ENCODE results near the gene NPHP1. TPM values are rescaled to one million over a fixed set of nuclear protein-coding genes. Genes with fewer than 3 reads are reported as not detected.
"Not testable (repeated sequence)": the region's sequence is repeated elsewhere in the genome, so short reads cannot be mapped to it uniquely, and the experiment has no call there.

Gene NPHP1
- polyA plus RNA-seq, 3 donors: 14.6 to 17.4 (median 16.1) TPM

GRCh38 chr2:110205660-110206455, 1.0 kb upstream of the NPHP1 start:
- DNase-seq (ENCODE audit: low read depth in 3 of 3, low spot score in 2 of 3): no peak

GRCh38 chr2:110198016-110198415, 6.8 kb downstream of the NPHP1 start:
- DNase-seq (ENCODE audit: low read depth in 3 of 3, low spot score in 2 of 3): no peak

- DNase-seq (ENCODE audit: low read depth in 3 of 3, low spot score in 2 of 3): no peak
Observed at GRCh38 chr2:110197452-110197851, 7.4 kb downstream of the NPHP1 start.

GRCh38 chr2:110190169-110190568, 14.6 kb downstream of the NPHP1 start:
- DNase-seq (ENCODE audit: low read depth in 3 of 3, low spot score in 2 of 3): not testable (repeated sequence)

- no peak for DNase-seq (ENCODE audit: low read depth in 3 of 3, low spot score in 2 of 3)
Observed at GRCh38 chr2:110182449-110182848, 22.4 kb downstream of the NPHP1 start.

GRCh38 chr2:110180036-110180435, 24.8 kb downstream of the NPHP1 start:
- no peak for DNase-seq (ENCODE audit: low read depth in 3 of 3, low spot score in 2 of 3)

- no peak for DNase-seq (ENCODE audit: low read depth in 3 of 3, low spot score in 2 of 3)
Observed at GRCh38 chr2:110173523-110173922, 31.3 kb downstream of the NPHP1 start.

- DNase-seq (ENCODE audit: low read depth in 3 of 3, low spot score in 2 of 3): no peak
Observed at GRCh38 chr2:110172506-110172905, 32.3 kb downstream of the NPHP1 start.

- no peak for DNase-seq (ENCODE audit: low read depth in 3 of 3, low spot score in 2 of 3)
Observed at GRCh38 chr2:110170102-110170501, 34.7 kb downstream of the NPHP1 start.

GRCh38 chr2:110167326-110168000, 37.4 kb downstream of the NPHP1 start:
- DNase-seq (ENCODE audit: low read depth in 3 of 3, low spot score in 2 of 3): no peak

- DNase-seq (ENCODE audit: low read depth in 3 of 3, low spot score in 2 of 3): no peak
Observed at GRCh38 chr2:110166266-110166665, 38.5 kb downstream of the NPHP1 start.

GRCh38 chr2:110157153-110157793, 47.5 kb downstream of the NPHP1 start:
- DNase-seq (ENCODE audit: low read depth in 3 of 3, low spot score in 2 of 3): peak; percentile 2 to 29 (median 10)

GRCh38 chr2:110154828-110155227, 50.0 kb downstream of the NPHP1 start:
- DNase-seq (ENCODE audit: low read depth in 3 of 3, low spot score in 2 of 3): not testable (repeated sequence)

- DNase-seq (ENCODE audit: low read depth in 3 of 3, low spot score in 2 of 3): not testable (repeated sequence)
Observed at GRCh38 chr2:110154188-110154587, 50.6 kb downstream of the NPHP1 start.

GRCh38 chr2:110153416-110153815, 51.4 kb downstream of the NPHP1 start:
- no peak for DNase-seq (ENCODE audit: low read depth in 3 of 3, low spot score in 2 of 3)

- DNase-seq (ENCODE audit: low read depth in 3 of 3, low spot score in 2 of 3): no peak
Observed at GRCh38 chr2:110152943-110153342, 51.9 kb downstream of the NPHP1 start.

- DNase-seq (ENCODE audit: low read depth in 3 of 3, low spot score in 2 of 3): no peak
Observed at GRCh38 chr2:110149330-110150220, 55.2 kb downstream of the NPHP1 start.

GRCh38 chr2:110146945-110147332, 57.9 kb downstream of the NPHP1 start:
- DNase-seq (ENCODE audit: low read depth in 3 of 3, low spot score in 2 of 3): no peak

GRCh38 chr2:110146183-110146944, 58.4 kb downstream of the NPHP1 start:
- no peak for DNase-seq (ENCODE audit: low read depth in 3 of 3, low spot score in 2 of 3)

- no peak for DNase-seq (ENCODE audit: low read depth in 3 of 3, low spot score in 2 of 3)
Observed at GRCh38 chr2:110143982-110144381, 60.8 kb downstream of the NPHP1 start.
